Esophagus muscularis mucosa (tissue), 3 donors: Measurements from ENCODE around the gene PRPF38A.

ENCODE experiments used
- CTCF ChIP-seq, 3 experiments: fragments of 200-600 bp in 2 of 3; fragments of 450-650 bp in 1 of 3; sonication (generic) in 2 of 3; IDR thresholded peaks; one replicate each; pipeline ENCODE4 v1.5.1; 2017 to 2019; ENCODE audit warnings: antibody characterized with exemption in 3 of 3, mild to moderate bottlenecking in 2 of 3, moderate library complexity in 1 of 3
- POLR2A ChIP-seq: fragments of 450-650 bp; IDR thresholded peaks from one replicate; pipeline ENCODE4 v1.6.1; 2017; ENCODE audit warnings: antibody characterized with exemption, moderate library complexity, mild to moderate bottlenecking, low read depth

- TF ChIP-seq CTCF (IDR thresholded peaks at IDR 0.05) (no peak), POLR2A (no peak)
Measured at GRCh38 chr1:52420713-52421112, 16.3 kb downstream of the PRPF38A start.
